ENCODE results near the gene FBH1.
"Not testable (repeated sequence)": the region's sequence is repeated elsewhere in the genome, so short reads cannot be mapped to it uniquely, and the experiment has no call there.

The FBH1 gene

GRCh38 chr10:5876181-5876768 lies 13.8 kb upstream of the FBH1 start:
- DNase-seq (ENCODE audit: low read depth in 2 of 2) = no peak

- not testable (repeated sequence) for DNase-seq (ENCODE audit: low read depth in 2 of 2)
Measured at GRCh38 chr10:5877041-5877440, 13.0 kb upstream of the FBH1 start.

GRCh38 chr10:5882961-5883360 lies 7.1 kb upstream of the FBH1 start:
- no peak for DNase-seq (ENCODE audit: low read depth in 2 of 2)

GRCh38 chr10:5885619-5886018 lies 4.4 kb upstream of the FBH1 start:
- no peak for DNase-seq (ENCODE audit: low read depth in 2 of 2)

GRCh38 chr10:5887029-5887428 lies 3.0 kb upstream of the FBH1 start:
- no peak for DNase-seq (ENCODE audit: low read depth in 2 of 2)

GRCh38 chr10:5887641-5888040 lies 2.4 kb upstream of the FBH1 start:
- no peak for DNase-seq (ENCODE audit: low read depth in 2 of 2)

- DNase-seq (ENCODE audit: low read depth in 2 of 2) = no peak
Measured at GRCh38 chr10:5888351-5888750, 1.7 kb upstream of the FBH1 start.

- no peak for DNase-seq (ENCODE audit: low read depth in 2 of 2)
Measured at GRCh38 chr10:5888843-5889623, 1.0 kb upstream of the FBH1 start.

- DNase-seq (ENCODE audit: low read depth in 2 of 2) = no peak
Measured at GRCh38 chr10:5890452-5890915, 441 bp downstream of the FBH1 start.

- no peak for DNase-seq (ENCODE audit: low read depth in 2 of 2)
Measured at GRCh38 chr10:5891009-5891408, 966 bp downstream of the FBH1 start.

GRCh38 chr10:5892007-5892406 lies 2.0 kb downstream of the FBH1 start:
- no peak for DNase-seq (ENCODE audit: low read depth in 2 of 2)

- no peak for DNase-seq (ENCODE audit: low read depth in 2 of 2)
Measured at GRCh38 chr10:5893321-5893720, 3.3 kb downstream of the FBH1 start.

- DNase-seq (ENCODE audit: low read depth in 2 of 2) = no peak
Measured at GRCh38 chr10:5894403-5894802, 4.4 kb downstream of the FBH1 start.

GRCh38 chr10:5894873-5895272 lies 4.8 kb downstream of the FBH1 start:
- DNase-seq (ENCODE audit: low read depth in 2 of 2) = no peak

GRCh38 chr10:5895365-5895764 lies 5.3 kb downstream of the FBH1 start:
- no peak for DNase-seq (ENCODE audit: low read depth in 2 of 2)

- DNase-seq (ENCODE audit: low read depth in 2 of 2) = no peak
Measured at GRCh38 chr10:5895804-5896203, 5.8 kb downstream of the FBH1 start.

GRCh38 chr10:5896208-5897052 lies 6.4 kb downstream of the FBH1 start:
- DNase-seq (ENCODE audit: low read depth in 2 of 2) = no peak

- DNase-seq (ENCODE audit: low read depth in 2 of 2) = no peak
Measured at GRCh38 chr10:5897053-5897340, 7.0 kb downstream of the FBH1 start.

- no peak for DNase-seq (ENCODE audit: low read depth in 2 of 2)
Measured at GRCh38 chr10:5897504-5897903, 7.5 kb downstream of the FBH1 start.

GRCh38 chr10:5898163-5898562 lies 8.1 kb downstream of the FBH1 start:
- no peak for DNase-seq (ENCODE audit: low read depth in 2 of 2)

- no peak for DNase-seq (ENCODE audit: low read depth in 2 of 2)
Measured at GRCh38 chr10:5900247-5900646, 10.2 kb downstream of the FBH1 start.

- DNase-seq (ENCODE audit: low read depth in 2 of 2) = no peak
Measured at GRCh38 chr10:5902511-5903274, 12.7 kb downstream of the FBH1 start.

Measured in stimulated activated CD8-positive, alpha-beta memory T cell treated with anti-CD3 and anti-CD28 coated beads, Interleukin-15, amount 100 ng/mL, for 4 hours (primary cell).